ENCODE data around the gene GDI2.
"Not testable (repeated sequence)": the region's sequence is repeated elsewhere in the genome, so short reads cannot be mapped to it uniquely, and the experiment has no call there.

- not testable (repeated sequence) for TF ChIP-seq CTCF, POLR2A (IDR thresholded peaks at IDR 0.05)
These were observed 13.3 kb upstream of the GDI2 start for GRCh38 chr10:5826511-5826910.

Measured in right lobe of liver (tissue), 4 donors.